ENCODE measurements around the gene MYCBP. TPM values are rescaled to one million over a fixed set of nuclear protein-coding genes. Genes with fewer than 3 reads are reported as not detected.

MYCBP gene
- total and polyA plus RNA-seq, 8 donors, result 6.1 to 16.1 (median 9.6) TPM

DNA sequence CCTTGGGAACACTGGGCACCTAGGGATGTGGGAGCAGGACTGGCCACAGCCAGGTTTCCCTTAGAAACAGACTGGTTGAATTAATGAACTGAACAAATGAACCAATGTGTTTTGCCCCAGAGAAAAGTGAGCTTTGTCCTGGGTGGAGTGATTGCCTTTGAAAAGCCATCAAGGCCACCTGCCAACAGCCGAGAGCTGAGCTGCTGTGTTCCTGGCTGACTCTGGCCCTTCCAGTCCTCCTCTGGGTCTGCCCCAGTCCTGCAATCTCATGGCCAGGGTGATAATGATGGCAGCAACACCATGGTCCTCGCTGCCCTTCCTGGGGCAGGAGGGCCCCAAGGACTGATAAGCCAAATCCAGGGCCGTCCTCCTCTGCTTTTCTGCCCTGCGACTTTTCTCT lies 26.4 kb upstream of the MYCBP start:
- no peaks in the 10 kb centered on the region for H3K4me1 ChIP-seq
- no peak for TF ChIP-seq CTCF (IDR thresholded peaks at IDR 0.05)
- no peak for ATAC-seq
- intact Hi-C loops (cut with DNase I), result no loop called here
- H3K9me3 ChIP-seq, result no peaks in the 10 kb centered on the region
- FAIRE-seq, result no peak
- H3K4me3 ChIP-seq, result no peak overlapping the region
- WGBS, 2 donors, result 65 to 72% methylated on average over 4 of the region's 4 CpGs
- no peaks in the 10 kb centered on the region for H3K36me3 ChIP-seq
- H3K27ac ChIP-seq, result no peak overlapping the region
- no peaks in the 10 kb centered on the region for H3K27me3 ChIP-seq
- DNase-seq, result no peak

DNA sequence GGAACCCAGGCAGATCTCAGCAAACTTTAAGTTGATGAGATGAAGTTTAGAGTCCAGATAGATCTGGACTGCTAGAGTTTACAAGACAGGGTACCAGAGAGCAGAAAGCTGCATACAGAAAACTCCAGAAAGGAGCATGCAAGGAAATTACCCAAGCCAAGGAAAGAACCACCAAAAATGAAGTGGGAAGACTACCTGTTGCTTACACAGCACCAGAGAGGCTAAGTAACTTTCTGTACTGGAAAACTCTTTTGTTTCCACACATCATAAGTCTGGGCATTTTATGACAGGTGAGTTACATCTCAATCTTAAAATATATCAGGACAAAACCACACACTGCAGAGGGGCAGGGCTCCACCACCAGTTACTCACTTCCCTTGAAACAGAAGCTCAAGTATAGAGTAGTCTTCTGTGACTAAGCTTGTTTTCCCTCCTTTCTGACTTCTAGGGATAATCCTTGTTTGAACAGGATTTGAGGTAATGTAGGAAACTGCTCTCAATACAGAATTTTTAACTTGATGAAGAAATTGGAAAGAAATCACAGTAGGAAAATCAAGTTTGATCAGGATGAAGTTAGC lies 25.6 kb upstream of the MYCBP start:
- Histone ChIP-seq H3K36me3 (no peaks in the 10 kb centered on the region), H3K27me3 (no peaks in the 10 kb centered on the region), H3K27ac (no peak overlapping the region), H3K4me3 (no peak overlapping the region), H3K4me1 (no peaks in the 10 kb centered on the region), H3K9me3 (no peaks in the 10 kb centered on the region)
- no peak for FAIRE-seq
- intact Hi-C loops (cut with DNase I), result no loop called here
- no peak for DNase-seq
- ATAC-seq, result no peak
- TF ChIP-seq CTCF (IDR thresholded peaks at IDR 0.05), result no peak

GRCh38 chr1:38896169-38896568 lies 23.0 kb upstream of the MYCBP start:
- 90 to 93% methylated on average over 2 of the region's 2 CpGs for WGBS, 2 donors
- TF ChIP-seq CTCF (IDR thresholded peaks at IDR 0.05), result no peak
- Histone ChIP-seq H3K9me3 (no peaks in the 10 kb centered on the region), H3K4me3 (no peak overlapping the region), H3K27me3 (no peaks in the 10 kb centered on the region), H3K4me1 (no peaks in the 10 kb centered on the region), H3K27ac (no peak overlapping the region), H3K36me3 (no peaks in the 10 kb centered on the region)
- DNase-seq, result no peak
- intact Hi-C loops (cut with DNase I), result no loop called here
- FAIRE-seq, result no peak
- no peak for ATAC-seq

GRCh38 chr1:38892976-38893375 lies 19.8 kb upstream of the MYCBP start:
- intact Hi-C loops (cut with DNase I), result no loop called here

More at GRCh38 chr1:38892976-38893375, 19.8 kb upstream of the MYCBP start:
- ATAC-seq, result no peak
- H3K36me3 ChIP-seq, result no peaks in the 10 kb centered on the region
- no peak for FAIRE-seq
- H3K27me3 ChIP-seq, result no peaks in the 10 kb centered on the region
- no peak overlapping the region for H3K27ac ChIP-seq
- DNase-seq, result no peak
- TF ChIP-seq CTCF (IDR thresholded peaks at IDR 0.05), result no peak
- no peak overlapping the region for H3K4me3 ChIP-seq
- no peaks in the 10 kb centered on the region for H3K9me3 ChIP-seq
- 63 to 70% methylated on average over 1 of the region's 1 CpG for whole genome bisulfite sequencing, 2 donors
- H3K4me1 ChIP-seq, result no peaks in the 10 kb centered on the region
